Prostate gland (tissue), 2 donors: Measurements from ENCODE around the gene TNKS1BP1. TPM values are rescaled to one million over a fixed set of nuclear protein-coding genes. Genes with fewer than 3 reads are reported as not detected.

Source experiments
- DNase-seq: peaks from one replicate; pipeline ENCODE4 v3.0.0-alpha.2; 2019; ENCODE audit warnings: low spot score
- H3K27ac ChIP-seq, 2 donors: fragments of 200-600 bp; sonication (generic); 2 replicates each; pipeline ENCODE4 v1.5.1; 2017 to 2019
- H3K27me3 ChIP-seq: fragments of 200-600 bp; sonication (generic); replicated peaks from 2 replicates; pipeline ENCODE4 v1.5.1; 2019; ENCODE audit not compliant: insufficient read depth
- H3K36me3 ChIP-seq, 2 donors: fragments of 200-600 bp; sonication (generic); 1 replicate in 1 of 2; 2 replicates in 1 of 2; pipeline versions ENCODE4 v1.5.1 to v1.8.1; 2017 to 2019
- H3K4me1 ChIP-seq: fragments of 200-600 bp; sonication (generic); replicated peaks from 2 replicates; pipeline ENCODE4 v1.5.1; 2019
- H3K4me3 ChIP-seq, 2 donors: fragments of 200-600 bp; sonication (generic); 2 replicates each; pipeline ENCODE4 v1.5.1; 2017 to 2019
- H3K9me3 ChIP-seq: fragments of 200-600 bp; sonication (generic); 2 replicates; pipeline ENCODE4 v1.5.1; 2017
- POLR2A ChIP-seq: fragments of 450-650 bp; IDR thresholded peaks from one replicate; pipeline ENCODE4 v1.6.1; 2016; ENCODE audit warnings: antibody characterized with exemption, mild to moderate bottlenecking
- POLR2AphosphoS5 ChIP-seq: sonication (generic); formaldehyde crosslinking; IDR thresholded peaks from one replicate; pipeline ENCODE4 v1.6.1; 2017; ENCODE audit warnings: antibody characterized with exemption
- WGBS: methylation state at CpG from one replicate; pipeline ENCODE4 v1.1.5; 2018; 5-methylcytosine and 5-hydroxymethylcytosine counted together
- intact Hi-C: fragments of 100-400 bp; cut with DNase I; formaldehyde crosslinking; loops from one replicate; pipeline ENCODE4 v1.14.2; 2022
- total RNA-seq, 2 donors: library from RNA; depleted of rRNA; stranded (reverse); fragments of >200 nt; gene quantifications; one replicate each; pipeline ENCODE4 v1.1.0, GENCODE V29; 2016
- TF ChIP-seq, protein P1 (sequence below), 4 experiments: fragments of 200-600 bp in 2 of 4; fragments of 450-650 bp in 2 of 4; sonication (generic) in 2 of 4; IDR thresholded peaks; 1 replicate in 3 of 4; 2 replicates in 1 of 4; pipeline ENCODE4 v1.5.1; 2016 to 2019; ENCODE audit warnings: antibody characterized with exemption in 4 of 4, mild to moderate bottlenecking in 2 of 4, moderate library complexity in 2 of 4

The TNKS1BP1 gene
- total RNA-seq, 2 donors from 2014 or later: 140 to 158 TPM

- Histone ChIP-seq H3K4me3 (no peak overlapping the region), H3K9me3 (no peaks in the 10 kb centered on the region), H3K27ac (no peak overlapping the region), H3K4me1 (no peaks in the 10 kb centered on the region), H3K27me3 (no peaks in the 10 kb centered on the region), H3K36me3 (no peaks in the 10 kb centered on the region)
- 90% methylated on average over 8 of the region's 8 CpGs for WGBS
- intact Hi-C loops: no loop called here
- no peak for DNase-seq
- TF ChIP-seq POLR2AphosphoS5 (no peak), POLR2A (no peak)
- TF ChIP-seq, protein P1, sequence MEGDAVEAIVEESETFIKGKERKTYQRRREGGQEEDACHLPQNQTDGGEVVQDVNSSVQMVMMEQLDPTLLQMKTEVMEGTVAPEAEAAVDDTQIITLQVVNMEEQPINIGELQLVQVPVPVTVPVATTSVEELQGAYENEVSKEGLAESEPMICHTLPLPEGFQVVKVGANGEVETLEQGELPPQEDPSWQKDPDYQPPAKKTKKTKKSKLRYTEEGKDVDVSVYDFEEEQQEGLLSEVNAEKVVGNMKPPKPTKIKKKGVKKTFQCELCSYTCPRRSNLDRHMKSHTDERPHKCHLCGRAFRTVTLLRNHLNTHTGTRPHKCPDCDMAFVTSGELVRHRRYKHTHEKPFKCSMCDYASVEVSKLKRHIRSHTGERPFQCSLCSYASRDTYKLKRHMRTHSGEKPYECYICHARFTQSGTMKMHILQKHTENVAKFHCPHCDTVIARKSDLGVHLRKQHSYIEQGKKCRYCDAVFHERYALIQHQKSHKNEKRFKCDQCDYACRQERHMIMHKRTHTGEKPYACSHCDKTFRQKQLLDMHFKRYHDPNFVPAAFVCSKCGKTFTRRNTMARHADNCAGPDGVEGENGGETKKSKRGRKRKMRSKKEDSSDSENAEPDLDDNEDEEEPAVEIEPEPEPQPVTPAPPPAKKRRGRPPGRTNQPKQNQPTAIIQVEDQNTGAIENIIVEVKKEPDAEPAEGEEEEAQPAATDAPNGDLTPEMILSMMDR (IDR thresholded peaks at IDR 0.05): no peak
Observed at GRCh38 chr11:57360991-57361390, 36.2 kb upstream of the TNKS1BP1 start.

DNA sequence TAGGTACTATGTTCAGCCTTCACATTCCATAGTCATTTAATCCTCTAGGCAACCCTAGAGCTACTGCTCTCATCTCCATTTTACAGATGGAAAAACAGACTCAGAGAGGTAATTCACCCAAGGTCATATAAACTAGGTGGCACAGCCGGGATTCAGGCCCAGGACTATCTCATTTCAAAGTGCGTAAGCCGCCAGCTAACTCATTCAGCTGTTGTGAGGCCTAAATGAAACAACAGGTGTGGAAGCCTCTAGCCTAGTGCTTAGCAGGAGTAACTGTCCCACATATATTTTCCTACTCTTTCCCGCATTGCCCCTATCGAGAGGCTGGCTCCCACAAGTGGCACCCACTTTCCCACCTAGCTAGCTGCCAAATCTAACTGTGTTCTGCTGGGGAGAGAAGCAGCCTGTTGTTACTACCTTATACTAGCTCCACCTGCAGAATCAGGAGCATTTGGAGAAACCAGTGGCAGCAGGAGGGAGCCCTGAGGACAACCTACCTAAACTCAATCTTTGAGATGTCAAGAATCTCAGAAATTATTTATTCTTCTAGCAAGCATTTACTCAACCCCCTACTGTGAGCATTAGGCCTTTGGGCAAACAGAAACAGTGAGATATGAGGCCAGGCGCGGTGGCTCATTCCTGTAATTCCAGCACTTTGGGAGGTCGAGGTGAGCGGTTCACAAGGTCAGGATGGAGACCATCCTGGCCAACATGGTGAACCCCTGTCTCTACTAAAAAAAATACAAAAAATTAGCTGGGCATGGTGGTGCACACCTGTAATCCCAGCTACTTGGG, 35.3 kb upstream of the TNKS1BP1 start:
- Histone ChIP-seq H3K4me3 (no peak overlapping the region), H3K4me1 (no peaks in the 10 kb centered on the region), H3K27me3 (no peaks in the 10 kb centered on the region), H3K27ac (no peak overlapping the region), H3K9me3 (no peaks in the 10 kb centered on the region), H3K36me3 (no peaks in the 10 kb centered on the region)
- no peak for DNase-seq
- TF ChIP-seq, protein P1 (IDR thresholded peaks at IDR 0.05): no peak
- no peak for TF ChIP-seq POLR2AphosphoS5
- WGBS: 87% methylated on average over 9 of the region's 9 CpGs
- intact Hi-C loops: no loop called here

- TF ChIP-seq POLR2A (no peak), POLR2AphosphoS5 (no peak)
- TF ChIP-seq, protein P1 (IDR thresholded peaks at IDR 0.05): no peak
- H3K4me3 ChIP-seq: no peak overlapping the region
- no peaks in the 10 kb centered on the region for H3K27me3 ChIP-seq
- no peak for DNase-seq
- WGBS: 88% methylated on average over 5 of the region's 5 CpGs
- H3K36me3 ChIP-seq: no peaks in the 10 kb centered on the region
- no peak overlapping the region for H3K27ac ChIP-seq
- no peaks in the 10 kb centered on the region for H3K4me1 ChIP-seq
- intact Hi-C loops: no loop called here
- H3K9me3 ChIP-seq: no peaks in the 10 kb centered on the region
Observed at GRCh38 chr11:57359396-57359795, 34.6 kb upstream of the TNKS1BP1 start.

- Histone ChIP-seq H3K27ac (no peak overlapping the region), H3K9me3 (no peaks in the 10 kb centered on the region), H3K4me1 (no peaks in the 10 kb centered on the region), H3K36me3 (no peaks in the 10 kb centered on the region), H3K4me3 (no peak overlapping the region), H3K27me3 (no peaks in the 10 kb centered on the region)
- intact Hi-C loops: no loop called here
- DNase-seq: no peak
- 71% methylated on average over 9 of the region's 9 CpGs for WGBS
- TF ChIP-seq POLR2A (no peak), POLR2AphosphoS5 (no peak)
Observed at GRCh38 chr11:57358991-57359390, 34.2 kb upstream of the TNKS1BP1 start.

GRCh38 chr11:57358543-57358961, 33.8 kb upstream of the TNKS1BP1 start:
- no peaks in the 10 kb centered on the region for H3K9me3 ChIP-seq
- intact Hi-C loops: no loop called here
- H3K4me1 ChIP-seq: no peaks in the 10 kb centered on the region
- WGBS: 66% methylated on average over 9 of the region's 9 CpGs
- no peaks in the 10 kb centered on the region for H3K36me3 ChIP-seq
- DNase-seq: no peak
- no peak overlapping the region for H3K27ac ChIP-seq
- no peaks in the 10 kb centered on the region for H3K27me3 ChIP-seq
- TF ChIP-seq POLR2AphosphoS5 (no peak), POLR2A (no peak)
- TF ChIP-seq, protein P1 (IDR thresholded peaks at IDR 0.05): no peak
- no peak overlapping the region for H3K4me3 ChIP-seq
